Osteoblast (primary cell): ENCODE measurements around the gene CCDC3. TPM values are rescaled to one million over a fixed set of nuclear protein-coding genes. Genes with fewer than 3 reads are reported as not detected.
A peak's percentile ranks its signal among the peaks of the same experiment; 100 is the strongest.

Experiments
- DNase-seq: peaks from one replicate; pipeline ENCODE4 v3.0.0; 2011; ENCODE audit warnings: low spot score, mixed read lengths; ENCODE audit not compliant: insufficient read length; ENCODE audit errors: missing footprints
- H2AFZ ChIP-seq: 2 replicates; pipeline ENCODE4 v1.6.0; 2011; ENCODE audit warnings: mild to moderate bottlenecking, low read length
- H3K27ac ChIP-seq: 2 replicates; pipeline ENCODE4 v1.5.1; 2011; ENCODE audit warnings: mild to moderate bottlenecking, low read depth, low read length, moderate library complexity
- H3K27me3 ChIP-seq: 2 replicates; pipeline ENCODE4 v1.6.0; 2012; ENCODE audit warnings: mild to moderate bottlenecking, control low read depth, inconsistent platforms, low read length, moderate library complexity; ENCODE audit not compliant: insufficient read depth
- H3K36me3 ChIP-seq: 2 replicates; pipeline ENCODE4 v1.5.1; 2011; ENCODE audit warnings: mild to moderate bottlenecking, low read length, control low read depth, moderate library complexity; ENCODE audit not compliant: insufficient read depth
- H3K4me1 ChIP-seq: 2 replicates; pipeline ENCODE4 v1.5.1; 2011; ENCODE audit warnings: mild to moderate bottlenecking, low read length, control low read depth, moderate library complexity; ENCODE audit not compliant: insufficient read depth
- H3K4me2 ChIP-seq: 2 replicates; pipeline ENCODE4 v1.6.0; 2011; ENCODE audit warnings: mild to moderate bottlenecking, low read length; ENCODE audit not compliant: insufficient read depth
- H3K4me3 ChIP-seq: fragments of 200-600 bp; sonication (generic); 3 replicates; pipeline ENCODE4 v1.5.1; 2012; ENCODE audit warnings: mild to moderate bottlenecking, low read length, inconsistent platforms; ENCODE audit not compliant: insufficient read depth
- H3K79me2 ChIP-seq: 2 replicates; pipeline ENCODE4 v1.6.0; 2012; ENCODE audit warnings: mild to moderate bottlenecking, low read length, control low read depth, inconsistent platforms; ENCODE audit not compliant: insufficient read depth
- H3K9me3 ChIP-seq: 2 replicates; pipeline ENCODE4 v1.5.1; 2011; ENCODE audit warnings: low read depth, low read length, control low read depth
- H4K20me1 ChIP-seq: 2 replicates; pipeline ENCODE4 v1.6.0; 2012; ENCODE audit warnings: mild to moderate bottlenecking, low read length, control low read depth; ENCODE audit not compliant: insufficient read depth
- CTCF ChIP-seq: IDR thresholded peaks from 2 replicates; pipeline ENCODE4 v1.5.1; 2011; ENCODE audit warnings: mild to moderate bottlenecking, low read depth, low read length, moderate library complexity; ENCODE audit errors: extremely low read depth
- total RNA-seq: library from RNA; depleted of rRNA; stranded (reverse); fragments of >200 nt; gene quantifications from 2 replicates; pipeline ENCODE4 v1.2.3, GENCODE V29; 2012

CCDC3 gene
- total RNA-seq, 1 donor, result 0.72 TPM

GRCh38 chr10:13003004-13003403, 1.5 kb upstream of the CCDC3 start:
- Histone ChIP-seq H3K36me3 (no peaks in the 10 kb centered on the region), H3K9me3 (no peaks in the 10 kb centered on the region), H2AFZ (no peak overlapping the region), H3K4me1 (no peaks in the 10 kb centered on the region), H3K79me2 (no peaks in the 10 kb centered on the region), H4K20me1 (no peaks in the 10 kb centered on the region), H3K4me3 (no peak overlapping the region), H3K4me2 (no peak overlapping the region), H3K27me3 (peaks cover 35% of the 10 kb centered on the region), H3K27ac (no peak overlapping the region)
- no peak for TF ChIP-seq CTCF
- peak; percentile 56 for DNase-seq

- Histone ChIP-seq H2AFZ (no peak overlapping the region), H3K27me3 (peaks cover 38% of the 10 kb centered on the region), H3K4me2 (peak overlapping the region; percentile 28), H3K4me3 (no peak overlapping the region), H3K4me1 (no peaks in the 10 kb centered on the region), H4K20me1 (no peaks in the 10 kb centered on the region), H3K27ac (no peak overlapping the region), H3K9me3 (no peaks in the 10 kb centered on the region), H3K79me2 (no peaks in the 10 kb centered on the region), H3K36me3 (no peaks in the 10 kb centered on the region)
- no peak for TF ChIP-seq CTCF
- DNase-seq, result peak; percentile 42
These were observed 337 bp upstream of the CCDC3 start for GRCh38 chr10:13001887-13002212.

DNA sequence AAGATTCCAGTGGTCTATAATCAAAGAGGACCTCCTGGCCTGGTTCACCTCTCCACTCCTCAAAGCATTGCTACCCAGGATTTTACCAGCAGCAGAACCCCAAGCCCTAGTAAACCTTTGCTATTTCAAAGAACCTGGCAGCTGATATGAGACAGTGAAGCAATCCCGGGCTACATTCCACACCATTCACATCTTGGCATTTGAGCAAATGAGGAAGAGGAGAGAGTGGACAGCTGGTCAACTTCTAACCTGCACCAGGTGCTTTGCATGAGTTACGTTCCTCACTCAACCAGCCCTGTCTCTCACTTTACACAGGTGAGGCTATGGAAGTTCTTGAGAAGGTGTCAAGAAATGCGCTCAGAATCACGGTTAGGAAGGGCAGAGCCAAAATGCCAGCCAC, 1.1 kb downstream of the CCDC3 start:
- no peak overlapping the region for H3K4me3 ChIP-seq
- H2AFZ ChIP-seq, result no peak overlapping the region
- no peak for DNase-seq
- no peaks in the 10 kb centered on the region for H4K20me1 ChIP-seq
- H3K36me3 ChIP-seq, result no peaks in the 10 kb centered on the region
- no peak overlapping the region for H3K27ac ChIP-seq
- no peak for TF ChIP-seq CTCF
- H3K27me3 ChIP-seq, result peaks cover 38% of the 10 kb centered on the region
- no peaks in the 10 kb centered on the region for H3K79me2 ChIP-seq
- no peak overlapping the region for H3K4me2 ChIP-seq
- no peaks in the 10 kb centered on the region for H3K9me3 ChIP-seq
- no peaks in the 10 kb centered on the region for H3K4me1 ChIP-seq

GRCh38 chr10:12999849-13000248, 1.7 kb downstream of the CCDC3 start:
- Histone ChIP-seq H3K4me2 (no peak overlapping the region), H3K4me1 (no peaks in the 10 kb centered on the region)

More at GRCh38 chr10:12999849-13000248, 1.7 kb downstream of the CCDC3 start:
- Histone ChIP-seq H3K79me2 (no peaks in the 10 kb centered on the region), H4K20me1 (no peaks in the 10 kb centered on the region), H3K9me3 (no peaks in the 10 kb centered on the region), H3K36me3 (no peaks in the 10 kb centered on the region), H2AFZ (no peak overlapping the region), H3K27ac (no peak overlapping the region), H3K4me3 (no peak overlapping the region), H3K27me3 (peaks cover 38% of the 10 kb centered on the region)
- DNase-seq, result no peak
- TF ChIP-seq CTCF, result no peak
